HCT116 (cell line): ENCODE measurements around the gene PCSK6. TPM values are rescaled to one million over a fixed set of nuclear protein-coding genes. Genes with fewer than 3 reads are reported as not detected.

ENCODE experiments used
- ATAC-seq: fragments of 200-7000 bp; cut with Tn5 transposase; 2 replicates; pipeline ENCODE4 v1.9.1; 2020; ENCODE audit warnings: mild to moderate bottlenecking, moderate library complexity
- BruUV-seq: library from RNA; stranded (reverse); fragments of 400-500 nt; replicated peaks from 2 replicates; lab custom pipeline; 2021; lab: Mats Ljungman, UMichigan
- CTCF ChIA-PET: fragments of 300-600 bp; sonication (Branson Sonifier 250); formaldehyde crosslinking; loops from one replicate; lab custom pipeline; 2021; ENCODE audit warnings: antibody characterized with exemption; lab: Charles Lee
- POLR2A ChIA-PET: fragments of 300-600, 350-600 bp; sonication (Branson Sonifier 250); formaldehyde crosslinking; loops from one replicate; lab custom pipeline; 2021; ENCODE audit warnings: antibody characterized with exemption; lab: Charles Lee
- RAD21 ChIA-PET, 2 experiments: fragments of 300-600 bp; sonication (Branson Sonifier 250); formaldehyde crosslinking; loops; one replicate each; lab custom pipeline; 2023; ENCODE audit warnings: low total read pairs in 2 of 2; ENCODE audit not compliant: uncharacterized antibody in 2 of 2, unreplicated experiment in 2 of 2, low non-redundant PET in 1 of 2; lab: Charles Lee
- DNase-seq: peaks from one replicate; pipeline ENCODE4 v3.0.0-alpha.2; 2010; ENCODE audit warnings: low read depth, low spot score
- H2AFZ ChIP-seq: fragments of 200-600 bp; shearing (Covaris generic), sonication (generic); 2 replicates; pipeline ENCODE4 v1.6.1; 2017; ENCODE audit warnings: low read depth, mixed run types, mixed read lengths, antibody characterized with exemption, low read length; ENCODE audit not compliant: poor library complexity, severe bottlenecking
- H3K27ac ChIP-seq: 2 replicates; pipeline ENCODE4 v1.5.1; 2012; ENCODE audit warnings: low read depth, low read length
- H3K27me3 ChIP-seq: fragments of 200-600 bp; sonication (generic); 2 replicates; pipeline ENCODE4 v1.6.1; 2016; ENCODE audit warnings: mixed run types, low read length, mixed read lengths; ENCODE audit not compliant: insufficient read depth
- H3K36me3 ChIP-seq, 2 experiments: fragments of 200-500 bp in 1 of 2; fragments of 200-600 bp in 1 of 2; sonication (Bioruptor generic) in 1 of 2; sonication (generic) in 1 of 2; 2 replicates each; pipeline versions ENCODE4 v1.5.1 to v1.6.1; 2014 to 2016; ENCODE audit warnings: low read length in 2 of 2, inconsistent platforms in 1 of 2, mixed read lengths in 1 of 2, mixed run types in 1 of 2; ENCODE audit not compliant: insufficient read depth in 2 of 2, control insufficient read depth in 1 of 2
- H3K4me1 ChIP-seq, 2 experiments: fragments of 200-600 bp in 1 of 2; sonication (generic) in 1 of 2; 2 replicates each; pipeline versions ENCODE4 v1.5.1 to v1.6.1; 2012 to 2017; ENCODE audit warnings: low read length in 2 of 2, inconsistent platforms in 1 of 2, mild to moderate bottlenecking in 1 of 2, mixed read lengths in 1 of 2, mixed run types in 1 of 2, moderate library complexity in 1 of 2; ENCODE audit not compliant: insufficient read depth in 2 of 2, control insufficient read depth in 1 of 2
- H3K4me2 ChIP-seq: fragments of 200-600 bp; sonication (generic); 2 replicates; pipeline ENCODE4 v1.6.1; 2017; ENCODE audit warnings: mixed run types, low read length, mixed read lengths
- H3K4me3 ChIP-seq, 2 experiments: fragments of 200-600 bp in 1 of 2; sonication (generic) in 1 of 2; replicated peaks in 1 of 2; 2 replicates each; pipeline ENCODE4 v1.5.1; 2011 to 2016; ENCODE audit warnings: low read length in 2 of 2, control low read depth in 1 of 2, low read depth in 1 of 2, mild to moderate bottlenecking in 1 of 2, mixed read lengths in 1 of 2, mixed run types in 1 of 2
- H3K79me2 ChIP-seq: fragments of 200-600 bp; sonication (generic); 2 replicates; pipeline ENCODE4 v1.6.1; 2017; ENCODE audit warnings: mild to moderate bottlenecking, mixed run types, low read length, moderate library complexity, mixed read lengths; ENCODE audit not compliant: insufficient read depth
- H3K9ac ChIP-seq: fragments of 200-600 bp; sonication (generic); 2 replicates; pipeline ENCODE4 v1.6.1; 2016; ENCODE audit warnings: low read length, mixed read lengths
- H3K9me2 ChIP-seq: fragments of 200-600 bp; sonication (generic), shearing (Covaris generic); 2 replicates; pipeline ENCODE4 v1.6.1; 2017; ENCODE audit warnings: mixed run types, mild to moderate bottlenecking, moderate library complexity; ENCODE audit not compliant: insufficient read depth
- H3K9me3 ChIP-seq, 2 experiments: fragments of 200-500 bp in 1 of 2; fragments of 200-600 bp in 1 of 2; sonication (Bioruptor generic) in 1 of 2; sonication (generic) in 1 of 2; 2 replicates each; pipeline ENCODE4 v1.6.1; 2014 to 2017; ENCODE audit warnings: low read length in 2 of 2, mixed read lengths in 2 of 2, inconsistent platforms in 1 of 2, low read depth in 1 of 2, mild to moderate bottlenecking in 1 of 2, mixed run types in 1 of 2, moderate library complexity in 1 of 2; ENCODE audit not compliant: control insufficient read depth in 1 of 2, insufficient read depth in 1 of 2
- H4K20me1 ChIP-seq: fragments of 200-600 bp; sonication (generic), shearing (Covaris generic); 2 replicates; pipeline ENCODE4 v1.6.1; 2017; ENCODE audit warnings: mixed run types, mild to moderate bottlenecking, moderate library complexity; ENCODE audit not compliant: insufficient read depth
- CBX3 ChIP-seq: IDR thresholded peaks from 2 replicates; pipeline ENCODE4 v1.6.1; 2012; ENCODE audit warnings: low read depth
- CEBPB ChIP-seq: IDR thresholded peaks from 2 replicates; pipeline ENCODE4 v1.6.1; 2012; ENCODE audit warnings: low read depth
- CTCF ChIP-seq, 3 experiments: fragments of 200-600 bp in 1 of 3; sonication (generic) in 1 of 3; IDR thresholded peaks in 2 of 3; conservative IDR thresholded peaks in 1 of 3; 2 replicates each; pipeline ENCODE4 v1.5.1; 2012 to 2017; ENCODE audit warnings: low read depth in 2 of 3, low read length in 2 of 3, antibody characterized with exemption in 1 of 3, borderline replicate concordance in 1 of 3, control low read depth in 1 of 3, mild to moderate bottlenecking in 1 of 3, mixed read lengths in 1 of 3, mixed run types in 1 of 3, moderate library complexity in 1 of 3; ENCODE audit not compliant: insufficient read depth in 1 of 3
- EGR1 ChIP-seq: IDR thresholded peaks from 2 replicates; pipeline ENCODE4 v1.6.1; 2012; ENCODE audit warnings: low read depth
- ELF1 ChIP-seq: IDR thresholded peaks from 2 replicates; pipeline ENCODE4 v1.6.1; 2012; ENCODE audit warnings: low read depth, borderline replicate concordance
- EZH2 ChIP-seq: fragments of 200-600 bp; sonication (generic); IDR thresholded peaks from 2 replicates; pipeline ENCODE4 v1.6.1; 2017; ENCODE audit warnings: antibody characterized with exemption, mixed run types
- FOSL1 ChIP-seq: IDR thresholded peaks from 2 replicates; pipeline ENCODE4 v1.6.1; 2012; ENCODE audit warnings: low read depth
- MAX ChIP-seq: IDR thresholded peaks from 2 replicates; pipeline ENCODE4 v1.6.1; 2012
- POLR2A ChIP-seq: IDR thresholded peaks from 2 replicates; pipeline ENCODE4 v1.7.0; 2011; ENCODE audit warnings: borderline replicate concordance; ENCODE audit not compliant: insufficient read depth, insufficient read length; ENCODE audit errors: extremely low read depth
- RAD21 ChIP-seq: IDR thresholded peaks from 2 replicates; pipeline ENCODE4 v1.6.1; 2012; ENCODE audit warnings: low read depth, mild to moderate bottlenecking
- REST ChIP-seq: IDR thresholded peaks from 2 replicates; pipeline ENCODE4 v1.6.1; 2012; ENCODE audit warnings: low read depth
- SP1 ChIP-seq: IDR thresholded peaks from 2 replicates; pipeline ENCODE4 v1.6.1; 2012; ENCODE audit warnings: low read depth
- SRF ChIP-seq: IDR thresholded peaks from 2 replicates; pipeline ENCODE4 v1.6.1; 2012; ENCODE audit warnings: low read depth
- TCF7L2 ChIP-seq: IDR thresholded peaks from 2 replicates; pipeline ENCODE4 v1.7.0; 2011; ENCODE audit warnings: borderline replicate concordance, inconsistent platforms; ENCODE audit not compliant: insufficient read depth, insufficient read length; ENCODE audit errors: extremely low read depth
- ZBTB33 ChIP-seq: IDR thresholded peaks from 2 replicates; pipeline ENCODE4 v1.6.1; 2011; ENCODE audit warnings: mild to moderate bottlenecking, low read length, moderate library complexity; ENCODE audit not compliant: insufficient replicate concordance; ENCODE audit errors: extremely low read depth
- ZFX ChIP-seq: fragments of 450-650 bp; IDR thresholded peaks from 2 replicates; pipeline ENCODE4 v1.6.1; 2017
- intact Hi-C: fragments of 100-400 bp; cut with micrococcal nuclease; formaldehyde crosslinking; loops from 2 replicates; pipeline ENCODE4 v1.10.0; 2022
- total RNA-seq: library from RNA; stranded (reverse); gene quantifications from one replicate; pipeline ENCODE4 v1.2.1, GENCODE V29; 2021; ENCODE audit not compliant: unreplicated experiment
- TF ChIP-seq, protein P1 (sequence below): IDR thresholded peaks from 2 replicates; pipeline ENCODE4 v1.6.1; 2012

Gene PCSK6
- total RNA-seq, 1 experiment from 2014 or later: 13.5 TPM

GRCh38 chr15:101436526-101436925 lies 53.0 kb downstream of the PCSK6 start:
- TF ChIP-seq EZH2: no peak
- no peak for TF ChIP-seq TCF7L2
- TF ChIP-seq SP1: no peak
- no peak for TF ChIP-seq ELF1
- no peak for TF ChIP-seq RAD21
- TF ChIP-seq REST: no peak
- TF ChIP-seq POLR2A: no peak
- TF ChIP-seq MAX: no peak
- no peak for TF ChIP-seq CBX3
- no peak for TF ChIP-seq CEBPB
- TF ChIP-seq SRF: no peak
- no peak for TF ChIP-seq ZFX
- TF ChIP-seq FOSL1: no peak
- TF ChIP-seq, protein P1, sequence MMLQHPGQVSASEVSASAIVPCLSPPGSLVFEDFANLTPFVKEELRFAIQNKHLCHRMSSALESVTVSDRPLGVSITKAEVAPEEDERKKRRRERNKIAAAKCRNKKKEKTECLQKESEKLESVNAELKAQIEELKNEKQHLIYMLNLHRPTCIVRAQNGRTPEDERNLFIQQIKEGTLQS: no peak
- no peak for TF ChIP-seq CTCF (IDR thresholded peaks at IDR 0.05 in 2 of 3, conservative IDR thresholded peaks at IDR 0.05 in 1 of 3; ENCODE audit: borderline replicate concordance in 1 of 3, insufficient read depth in 1 of 3, low read depth in 2 of 3, low read length in 2 of 3)
- TF ChIP-seq EGR1: no peak
- no peak for TF ChIP-seq ZBTB33
- no peak for DNase-seq
- intact Hi-C loops: no loop called here
- Histone ChIP-seq H3K9me3 (no peaks in the 10 kb centered on the region), H3K27ac (no peak overlapping the region), H3K36me3 (no peaks in the 10 kb centered on the region), H3K4me3 (no peak overlapping the region), H3K4me2 (no peak overlapping the region), H3K9me2 (no peaks in the 10 kb centered on the region), H3K9ac (no peak overlapping the region), H3K27me3 (no peaks in the 10 kb centered on the region), H2AFZ (no peak overlapping the region), H3K4me1 (no peaks in the 10 kb centered on the region), H3K79me2 (no peaks in the 10 kb centered on the region), H4K20me1 (no peaks in the 10 kb centered on the region)
- BruUV-seq: no TSS peak
- no peak for ATAC-seq
- ChIA-PET POLR2A (no interaction called here), RAD21 (no interaction called here), CTCF (no interaction called here)
